IMR-90 (cell line): Measurements from ENCODE around the gene FOXP1. TPM values are rescaled to one million over a fixed set of nuclear protein-coding genes. Genes with fewer than 3 reads are reported as not detected.

Experiments
- ATAC-seq: fragments of 200-7000 bp; cut with Tn5 transposase; 2 replicates; pipeline ENCODE4 v1.9.1; 2020; ENCODE audit warnings: low read depth, mild to moderate bottlenecking, moderate library complexity
- BruUV-seq: library from RNA; stranded (reverse); fragments of 400-500 nt; replicated peaks from 2 replicates; lab custom pipeline; 2021; lab: Mats Ljungman, UMichigan
- CTCF ChIA-PET: fragments of 300-600 bp; formaldehyde crosslinking; extraction: SDS; loops from one replicate; lab custom pipeline; 2021; ENCODE audit warnings: antibody characterized with exemption; lab: Yijun Ruan, JAX
- POLR2A ChIA-PET: fragments of 300-600 bp; sonication (Branson Sonifier 250); formaldehyde crosslinking; loops from one replicate; lab custom pipeline; 2022; ENCODE audit warnings: antibody characterized with exemption; ENCODE audit not compliant: unreplicated experiment; lab: Charles Lee
- DNase-seq: peaks from one replicate; pipeline ENCODE4 v3.0.0; 2013
- H2AFZ ChIP-seq: replicated peaks from 2 replicates; pipeline ENCODE3; 2013; ENCODE audit warnings: low read length, mild to moderate bottlenecking; ENCODE audit not compliant: poor library complexity
- H2AK5ac ChIP-seq: 2 replicates; pipeline ENCODE4 v1.6.1; 2013; ENCODE audit warnings: low read depth, low read length, inconsistent platforms
- H2AK9ac ChIP-seq: replicated peaks from 2 replicates; pipeline ENCODE3; 2013; ENCODE audit warnings: mild to moderate bottlenecking, low read depth, low read length, moderate library complexity; ENCODE audit not compliant: poor library complexity
- H2BK120ac ChIP-seq: 2 replicates; pipeline ENCODE4 v1.6.1; 2013; ENCODE audit warnings: low read depth, low read length, inconsistent platforms
- H2BK15ac ChIP-seq: 3 replicates; pipeline ENCODE4 v1.6.1; 2013; ENCODE audit warnings: low read depth, low read length, inconsistent platforms
- H2BK20ac ChIP-seq: 2 replicates; pipeline ENCODE4 v1.6.1; 2013; ENCODE audit warnings: low read depth, mild to moderate bottlenecking, inconsistent platforms, low read length, moderate library complexity
- H2BK5ac ChIP-seq: 2 replicates; pipeline ENCODE4 v1.6.1; 2013; ENCODE audit warnings: mild to moderate bottlenecking, low read depth, low read length, inconsistent platforms; ENCODE audit not compliant: poor library complexity, severe bottlenecking
- H3K14ac ChIP-seq: replicated peaks from 2 replicates; pipeline ENCODE4 v1.6.1; 2013; ENCODE audit warnings: low read depth, low read length, inconsistent platforms
- H3K18ac ChIP-seq: 2 replicates; pipeline ENCODE4 v1.6.1; 2013; ENCODE audit warnings: low read depth, low read length, control low read depth
- H3K23ac ChIP-seq: 2 replicates; pipeline ENCODE4 v1.6.1; 2013; ENCODE audit warnings: low read depth, low read length, inconsistent platforms
- H3K27ac ChIP-seq: 2 replicates; pipeline ENCODE4 v1.5.1; 2013; ENCODE audit warnings: mild to moderate bottlenecking, control low read depth, low read length; ENCODE audit not compliant: insufficient read depth
- H3K27me3 ChIP-seq: 2 replicates; pipeline ENCODE4 v1.6.1; 2013; ENCODE audit warnings: low read length; ENCODE audit not compliant: control insufficient read depth, insufficient read depth
- H3K36me3 ChIP-seq: 2 replicates; pipeline ENCODE4 v1.6.1; 2013; ENCODE audit warnings: low read length, mixed read lengths; ENCODE audit not compliant: control insufficient read depth, insufficient read depth
- H3K4ac ChIP-seq: 2 replicates; pipeline ENCODE4 v1.6.1; 2013; ENCODE audit warnings: low read depth, low read length, inconsistent platforms
- H3K4me1 ChIP-seq: 2 replicates; pipeline ENCODE4 v1.6.1; 2013; ENCODE audit warnings: low read length, mixed read lengths; ENCODE audit not compliant: control insufficient read depth, insufficient read depth
- H3K4me2 ChIP-seq: 2 replicates; pipeline ENCODE4 v1.6.1; 2013; ENCODE audit warnings: low read depth, mild to moderate bottlenecking, control low read depth, low read length, moderate library complexity
- H3K4me3 ChIP-seq: 2 replicates; pipeline ENCODE4 v1.5.1; 2013; ENCODE audit warnings: low read depth, mild to moderate bottlenecking, control low read depth, low read length, moderate library complexity; ENCODE audit not compliant: insufficient read depth
- H3K56ac ChIP-seq: 2 replicates; pipeline ENCODE4 v1.6.1; 2013; ENCODE audit warnings: low read length, inconsistent platforms; ENCODE audit not compliant: insufficient read depth; ENCODE audit errors: extremely low read depth
- H3K79me1 ChIP-seq, 2 experiments: 2 replicates each; pipeline ENCODE4 v1.6.1; 2013; ENCODE audit warnings: low read length in 2 of 2, inconsistent platforms in 1 of 2, low read depth in 1 of 2
- H3K9ac ChIP-seq: 2 replicates; pipeline ENCODE4 v1.6.1; 2013; ENCODE audit warnings: low read depth, low read length, control low read depth
- H3K9me1 ChIP-seq: 2 replicates; pipeline ENCODE4 v1.6.1; 2013; ENCODE audit warnings: low read length, inconsistent platforms; ENCODE audit not compliant: insufficient read depth
- H3K9me3 ChIP-seq: 2 replicates; pipeline ENCODE4 v1.6.1; 2013; ENCODE audit warnings: low read length; ENCODE audit not compliant: control insufficient read depth, insufficient read depth
- H4K20me1 ChIP-seq: 2 replicates; pipeline ENCODE4 v1.6.1; 2013; ENCODE audit warnings: low read length, inconsistent platforms; ENCODE audit not compliant: insufficient read depth
- H4K5ac ChIP-seq: 2 replicates; pipeline ENCODE4 v1.6.1; 2013; ENCODE audit warnings: mild to moderate bottlenecking, low read depth, low read length, control low read depth
- H4K8ac ChIP-seq, 2 experiments: 2 replicates each; pipeline ENCODE4 v1.6.1; 2013; ENCODE audit warnings: low read depth in 2 of 2, low read length in 2 of 2, control low read depth in 1 of 2, inconsistent platforms in 1 of 2
- H4K91ac ChIP-seq: 2 replicates; pipeline ENCODE4 v1.6.1; 2013; ENCODE audit warnings: low read depth, low read length, inconsistent platforms; ENCODE audit not compliant: insufficient read depth
- CEBPB ChIP-seq: IDR thresholded peaks from 2 replicates; pipeline ENCODE4 v1.6.1; 2012; ENCODE audit warnings: low read depth, low read length, improper control_type of control experiment
- MAFK ChIP-seq: IDR thresholded peaks from 2 replicates; pipeline ENCODE4 v1.6.1; 2012; ENCODE audit warnings: low read depth, low read length, improper control_type of control experiment
- MAZ ChIP-seq: IDR thresholded peaks from 2 replicates; pipeline ENCODE4 v1.6.1; 2012; ENCODE audit warnings: low read depth, mild to moderate bottlenecking, low read length, improper control_type of control experiment, moderate library complexity, borderline replicate concordance
- RAD21 ChIP-seq: IDR thresholded peaks from 2 replicates; pipeline ENCODE4 v1.6.1; 2012; ENCODE audit warnings: low read length, improper control_type of control experiment
- WGBS, 2 experiments: methylation state at CpG; one replicate each; pipeline versions ENCODE4 v1.1.5 to v1.1.7; 2013; ENCODE audit warnings: missing lambda C conversion rate in 2 of 2; ENCODE audit not compliant: insufficient read length in 1 of 2; ENCODE audit errors: extremely low coverage in 2 of 2; 5-methylcytosine and 5-hydroxymethylcytosine counted together
- dilution Hi-C: fragments of 300-500 bp; cut with HindIII; formaldehyde crosslinking; loops from one replicate; pipeline ENCODE4 v1.14.3; 2018; ENCODE audit warnings: low sequenced_read_pairs; ENCODE audit not compliant: unreplicated experiment
- in situ Hi-C: fragments of 300-500 bp; cut with MboI; formaldehyde crosslinking; loops from 3 replicates; pipeline ENCODE4 v1.14.3; 2019; ENCODE audit warnings: low sequenced_read_pairs, inconsistent platforms, mixed read lengths
- intact Hi-C: fragments of 100-400 bp; cut with micrococcal nuclease; formaldehyde crosslinking; loops from 2 replicates; pipeline ENCODE4 v1.10.0; 2022
- polyA plus RNA-seq, 3 experiments: library from polyadenylated mRNA; depleted of rRNA; stranded (reverse); fragments of >200 nt; gene quantifications; 2 replicates each; pipeline ENCODE4 v1.2.3, GENCODE V29; 2012; ENCODE audit warnings: low replicate concordance in 1 of 3
- total RNA-seq: library from RNA; depleted of rRNA; stranded (reverse); fragments of >200 nt; gene quantifications from 2 replicates; pipeline ENCODE4 v1.2.3, GENCODE V29; 2012
- TF ChIP-seq, protein P1 (sequence below): conservative IDR thresholded peaks from 2 replicates; pipeline ENCODE4 v1.5.1; 2012; ENCODE audit warnings: mild to moderate bottlenecking, low read depth, low read length, improper control_type of control experiment
- TF ChIP-seq, protein P2 (sequence below): fragments of 150-350 bp; IDR thresholded peaks from 2 replicates; pipeline ENCODE4 v1.6.1; 2017; ENCODE audit warnings: mild to moderate bottlenecking, antibody characterized with exemption, low read length, low read depth
- TF ChIP-seq, protein P3 (sequence below): fragments of 150-350 bp; IDR thresholded peaks from 2 replicates; pipeline ENCODE4 v1.6.1; 2016; ENCODE audit warnings: low read depth, mild to moderate bottlenecking, low read length, moderate library complexity, borderline replicate concordance

The FOXP1 gene
- total and polyA plus RNA-seq, 2 of the 4 experiments (the other 2 are of a cell fraction) = 37.0 to 132 TPM

DNA sequence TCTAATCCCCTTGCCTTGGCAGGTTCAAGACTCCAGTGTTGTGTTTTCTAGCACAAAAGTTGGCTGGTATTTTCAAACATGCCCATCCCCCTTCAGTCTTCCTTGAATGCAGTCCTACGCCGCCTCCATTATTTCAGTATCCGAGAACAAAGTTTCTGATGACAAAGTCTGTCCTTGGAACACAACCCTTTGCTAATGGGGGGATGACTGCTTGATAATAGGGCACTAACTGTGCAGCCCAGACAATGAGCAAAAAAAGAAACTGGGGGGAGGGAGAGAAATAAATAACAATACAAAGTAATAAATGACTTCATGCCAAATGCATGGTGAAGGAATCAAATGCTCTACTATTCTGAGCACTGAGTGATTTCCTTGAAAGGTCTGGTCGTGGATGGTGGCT is 310.1 kb downstream of the FOXP1 start:
- DNase-seq (no peak), ATAC-seq (no peak)
- H3K18ac ChIP-seq = no peak overlapping the region
- no peak overlapping the region for H3K23ac ChIP-seq
- no peak overlapping the region for H2BK5ac ChIP-seq
- H2AFZ ChIP-seq = no peak overlapping the region
- H4K8ac ChIP-seq = no peak overlapping the region
- H3K4me3 ChIP-seq = no peak overlapping the region
- H3K27me3 ChIP-seq = no peaks in the 10 kb centered on the region
- no peak overlapping the region for H2BK20ac ChIP-seq
- H2BK15ac ChIP-seq = no peak overlapping the region
- no peak overlapping the region for H2BK120ac ChIP-seq
- H3K79me1 ChIP-seq = peaks cover 11 to 14% of the 10 kb centered on the region in 2 experiments
- H3K4me1 ChIP-seq = no peaks in the 10 kb centered on the region
- no peak overlapping the region for H3K9ac ChIP-seq
- 0 out of 2 replicates have a peak, but pooled peaks cover 5% of the 10 kb centered on the region for H3K9me1 ChIP-seq
- H3K36me3 ChIP-seq = no peaks in the 10 kb centered on the region; the same call in 1 of the 2 replicates
- no peak overlapping the region for H2AK5ac ChIP-seq
- H3K14ac ChIP-seq = no peak overlapping the region
- intact Hi-C loops = no loop called here
- H3K9me3 ChIP-seq = no peaks in the 10 kb centered on the region
- H3K4me2 ChIP-seq = no peak overlapping the region
- no peak overlapping the region for H2AK9ac ChIP-seq
- H3K27ac ChIP-seq = no peak overlapping the region
- ChIA-PET CTCF (no interaction called here), POLR2A (no interaction called here)
- TF ChIP-seq, protein P1, sequence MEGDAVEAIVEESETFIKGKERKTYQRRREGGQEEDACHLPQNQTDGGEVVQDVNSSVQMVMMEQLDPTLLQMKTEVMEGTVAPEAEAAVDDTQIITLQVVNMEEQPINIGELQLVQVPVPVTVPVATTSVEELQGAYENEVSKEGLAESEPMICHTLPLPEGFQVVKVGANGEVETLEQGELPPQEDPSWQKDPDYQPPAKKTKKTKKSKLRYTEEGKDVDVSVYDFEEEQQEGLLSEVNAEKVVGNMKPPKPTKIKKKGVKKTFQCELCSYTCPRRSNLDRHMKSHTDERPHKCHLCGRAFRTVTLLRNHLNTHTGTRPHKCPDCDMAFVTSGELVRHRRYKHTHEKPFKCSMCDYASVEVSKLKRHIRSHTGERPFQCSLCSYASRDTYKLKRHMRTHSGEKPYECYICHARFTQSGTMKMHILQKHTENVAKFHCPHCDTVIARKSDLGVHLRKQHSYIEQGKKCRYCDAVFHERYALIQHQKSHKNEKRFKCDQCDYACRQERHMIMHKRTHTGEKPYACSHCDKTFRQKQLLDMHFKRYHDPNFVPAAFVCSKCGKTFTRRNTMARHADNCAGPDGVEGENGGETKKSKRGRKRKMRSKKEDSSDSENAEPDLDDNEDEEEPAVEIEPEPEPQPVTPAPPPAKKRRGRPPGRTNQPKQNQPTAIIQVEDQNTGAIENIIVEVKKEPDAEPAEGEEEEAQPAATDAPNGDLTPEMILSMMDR = no peak
- TF ChIP-seq MAZ (no peak), RAD21 (no peak), MAFK (no peak), CEBPB (no peak)
- TF ChIP-seq, protein P2, sequence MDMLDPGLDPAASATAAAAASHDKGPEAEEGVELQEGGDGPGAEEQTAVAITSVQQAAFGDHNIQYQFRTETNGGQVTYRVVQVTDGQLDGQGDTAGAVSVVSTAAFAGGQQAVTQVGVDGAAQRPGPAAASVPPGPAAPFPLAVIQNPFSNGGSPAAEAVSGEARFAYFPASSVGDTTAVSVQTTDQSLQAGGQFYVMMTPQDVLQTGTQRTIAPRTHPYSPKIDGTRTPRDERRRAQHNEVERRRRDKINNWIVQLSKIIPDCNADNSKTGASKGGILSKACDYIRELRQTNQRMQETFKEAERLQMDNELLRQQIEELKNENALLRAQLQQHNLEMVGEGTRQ = no peak
- TF ChIP-seq, protein P3, sequence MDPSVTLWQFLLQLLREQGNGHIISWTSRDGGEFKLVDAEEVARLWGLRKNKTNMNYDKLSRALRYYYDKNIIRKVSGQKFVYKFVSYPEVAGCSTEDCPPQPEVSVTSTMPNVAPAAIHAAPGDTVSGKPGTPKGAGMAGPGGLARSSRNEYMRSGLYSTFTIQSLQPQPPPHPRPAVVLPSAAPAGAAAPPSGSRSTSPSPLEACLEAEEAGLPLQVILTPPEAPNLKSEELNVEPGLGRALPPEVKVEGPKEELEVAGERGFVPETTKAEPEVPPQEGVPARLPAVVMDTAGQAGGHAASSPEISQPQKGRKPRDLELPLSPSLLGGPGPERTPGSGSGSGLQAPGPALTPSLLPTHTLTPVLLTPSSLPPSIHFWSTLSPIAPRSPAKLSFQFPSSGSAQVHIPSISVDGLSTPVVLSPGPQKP = no peak
- WGBS, 2 experiments = no CpG with 5 or more reads among the region's 4 CpGs
- BruUV-seq = no TSS peak
- no peak overlapping the region for H4K5ac ChIP-seq
- dilution Hi-C loops = no loop called here
- no peaks in the 10 kb centered on the region for H4K20me1 ChIP-seq
- H3K56ac ChIP-seq = no peak overlapping the region
- no peak overlapping the region for H4K91ac ChIP-seq
- in situ Hi-C loops = no loop called here
- H3K4ac ChIP-seq = no peak overlapping the region
